Esophagus muscularis mucosa (tissue), 4 donors: Measurements from ENCODE around the gene CHRNG. TPM values are rescaled to one million over a fixed set of nuclear protein-coding genes. Genes with fewer than 3 reads are reported as not detected.

Source experiments
- DNase-seq: peaks from one replicate; pipeline ENCODE4 v3.0.0-alpha.2; 2017; ENCODE audit errors: extremely low spot score
- H3K27ac ChIP-seq, 4 donors: fragments of 200-600 bp; sonication (generic); replicated peaks in 1 of 4; 1 replicate in 3 of 4; 2 replicates in 1 of 4; pipeline ENCODE4 v1.5.1; 2016 to 2019; ENCODE audit warnings: mild to moderate bottlenecking in 1 of 4
- H3K27me3 ChIP-seq, 4 donors: fragments of 200-600 bp; sonication (generic); one replicate each; pipeline versions ENCODE4 v1.5.1 to v1.6.0; 2016 to 2019
- H3K36me3 ChIP-seq, 4 donors: fragments of 200-600 bp; sonication (generic); one replicate each; pipeline ENCODE4 v1.5.1; 2016 to 2019
- H3K4me1 ChIP-seq, 4 donors: fragments of 200-600 bp; sonication (generic); one replicate each; pipeline ENCODE4 v1.5.1; 2016 to 2019
- H3K4me3 ChIP-seq, 4 donors: fragments of 200-600 bp; sonication (generic); 1 replicate in 2 of 4; 2 replicates in 2 of 4; pipeline ENCODE4 v1.5.1; 2016 to 2019; ENCODE audit warnings: mild to moderate bottlenecking in 4 of 4, moderate library complexity in 1 of 4
- H3K9me3 ChIP-seq, 4 donors: fragments of 200-600 bp; sonication (generic); 1 replicate in 3 of 4; 2 replicates in 1 of 4; pipeline ENCODE4 v1.5.1; 2016 to 2019
- EP300 ChIP-seq: sonication (generic); formaldehyde crosslinking; IDR thresholded peaks from one replicate; pipeline ENCODE4 v1.6.1; 2017; ENCODE audit warnings: antibody characterized with exemption
- POLR2A ChIP-seq: fragments of 450-650 bp; IDR thresholded peaks from one replicate; pipeline ENCODE4 v1.6.1; 2017; ENCODE audit warnings: antibody characterized with exemption, moderate library complexity, mild to moderate bottlenecking, low read depth
- POLR2AphosphoS5 ChIP-seq, 2 donors: sonication (generic); formaldehyde crosslinking; IDR thresholded peaks; one replicate each; pipeline ENCODE4 v1.6.1; 2017; ENCODE audit warnings: antibody characterized with exemption in 2 of 2
- WGBS: methylation state at CpG from one replicate; pipeline ENCODE4 v1.1.5; 2018; 5-methylcytosine and 5-hydroxymethylcytosine counted together
- intact Hi-C: fragments of 100-400 bp; cut with DNase I; formaldehyde crosslinking; loops from one replicate; pipeline ENCODE4 v1.15.1; 2023
- total RNA-seq, 4 donors: library from RNA; depleted of rRNA; stranded (reverse); fragments of >200 nt; gene quantifications; one replicate each; pipeline versions ENCODE4 v1.1.0 to v1.2.1, GENCODE V29; 2016
- TF ChIP-seq, protein P1 (sequence below), 3 experiments: fragments of 200-600 bp in 2 of 3; fragments of 450-650 bp in 1 of 3; sonication (generic) in 2 of 3; IDR thresholded peaks; one replicate each; pipeline ENCODE4 v1.5.1; 2017 to 2019; ENCODE audit warnings: antibody characterized with exemption in 3 of 3, mild to moderate bottlenecking in 2 of 3, moderate library complexity in 1 of 3

Gene CHRNG
- total RNA-seq, 4 donors from 2014 or later, result not detected

GRCh38 chr2:232592772-232593395, 53.4 kb downstream of the CHRNG start:
- Histone ChIP-seq H3K4me3 (no peak overlapping the region), H3K9me3 (no peaks in the 10 kb centered on the region), H3K36me3 (no peaks in the 10 kb centered on the region), H3K4me1 (peaks cover 13 to 33% (median 30%) of the 10 kb centered on the region in 4 donors), H3K27me3 (no peaks in the 10 kb centered on the region), H3K27ac (peak overlapping the region; percentile 59 to 64 (median 60))
- 72% methylated on average over 3 of the region's 3 CpGs for WGBS
- TF ChIP-seq POLR2AphosphoS5 (IDR thresholded peaks at IDR 0.05), result peak; percentile 30 to 42
- TF ChIP-seq POLR2A, result no peak
- intact Hi-C loops, result no loop called here
- DNase-seq, result no peak

DNA sequence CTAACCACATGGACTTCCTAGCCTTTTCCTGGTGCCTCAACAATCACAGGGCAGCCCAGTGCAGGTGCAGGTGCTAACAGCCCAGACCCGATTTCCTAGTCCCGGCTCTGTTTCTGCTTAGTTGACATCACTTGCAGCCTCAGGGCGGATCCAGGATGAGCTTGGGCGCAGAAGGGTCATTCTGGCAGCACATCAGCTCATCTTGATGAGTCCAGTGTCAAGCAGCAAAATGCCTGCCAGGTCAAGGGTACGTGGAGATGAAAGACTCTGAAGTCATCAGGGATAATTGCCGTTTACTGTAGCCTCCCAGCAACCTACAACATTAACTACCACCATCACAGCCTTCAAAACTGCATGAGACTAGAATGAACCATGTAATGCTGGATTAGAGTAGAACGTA, 54.5 kb downstream of the CHRNG start:
- TF ChIP-seq POLR2A (no peak), POLR2AphosphoS5 (IDR thresholded peaks at IDR 0.05) (no peak), EP300 (no peak)
- TF ChIP-seq, protein P1, sequence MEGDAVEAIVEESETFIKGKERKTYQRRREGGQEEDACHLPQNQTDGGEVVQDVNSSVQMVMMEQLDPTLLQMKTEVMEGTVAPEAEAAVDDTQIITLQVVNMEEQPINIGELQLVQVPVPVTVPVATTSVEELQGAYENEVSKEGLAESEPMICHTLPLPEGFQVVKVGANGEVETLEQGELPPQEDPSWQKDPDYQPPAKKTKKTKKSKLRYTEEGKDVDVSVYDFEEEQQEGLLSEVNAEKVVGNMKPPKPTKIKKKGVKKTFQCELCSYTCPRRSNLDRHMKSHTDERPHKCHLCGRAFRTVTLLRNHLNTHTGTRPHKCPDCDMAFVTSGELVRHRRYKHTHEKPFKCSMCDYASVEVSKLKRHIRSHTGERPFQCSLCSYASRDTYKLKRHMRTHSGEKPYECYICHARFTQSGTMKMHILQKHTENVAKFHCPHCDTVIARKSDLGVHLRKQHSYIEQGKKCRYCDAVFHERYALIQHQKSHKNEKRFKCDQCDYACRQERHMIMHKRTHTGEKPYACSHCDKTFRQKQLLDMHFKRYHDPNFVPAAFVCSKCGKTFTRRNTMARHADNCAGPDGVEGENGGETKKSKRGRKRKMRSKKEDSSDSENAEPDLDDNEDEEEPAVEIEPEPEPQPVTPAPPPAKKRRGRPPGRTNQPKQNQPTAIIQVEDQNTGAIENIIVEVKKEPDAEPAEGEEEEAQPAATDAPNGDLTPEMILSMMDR (IDR thresholded peaks at IDR 0.05), result no peak
- 82% methylated on average over 6 of the region's 7 CpGs for WGBS
- no peaks in the 10 kb centered on the region for H3K36me3 ChIP-seq
- no peak overlapping the region for H3K27ac ChIP-seq
- H3K4me1 ChIP-seq, result peaks cover 10 to 24% (median 21%) of the 10 kb centered on the region in 4 donors
- no peaks in the 10 kb centered on the region for H3K27me3 ChIP-seq
- intact Hi-C loops, result no loop called here
- no peak overlapping the region for H3K4me3 ChIP-seq
- no peak for DNase-seq
- no peaks in the 10 kb centered on the region for H3K9me3 ChIP-seq

Other genes starting within 250 kb of the CHRNG start
- gene ALPP, start 160.9 kb upstream of the CHRNG start, total RNA-seq, result under 1 TPM in 1 of 4 donors, not detected in 3; 0.06 TPM
- not detected for gene ALPG, start 132.8 kb upstream of the CHRNG start, total RNA-seq
- gene ALPI, start 83.5 kb upstream of the CHRNG start, total RNA-seq, result under 1 TPM in 1 of 4 donors, not detected in 3; 0.17 TPM
- 1 to 10 TPM in 2 of 4 donors, under 1 TPM in 1, not detected in 1; 0.66 to 1.6 (median 1.4) TPM for gene ECEL1, start 51.9 kb upstream of the CHRNG start, total RNA-seq
- not detected for gene PRSS56, start 19.3 kb upstream of the CHRNG start, total RNA-seq
- gene CHRND, start 13.5 kb upstream of the CHRNG start, total RNA-seq, result not detected
- 1 to 10 TPM; 1.2 to 1.7 (median 1.6) TPM for gene TIGD1, start 10.9 kb downstream of the CHRNG start, total RNA-seq
- 10 to 100 TPM; 37.0 to 55.8 (median 44.2) TPM for gene EIF4E2, start 11.0 kb downstream of the CHRNG start, total RNA-seq
- 10 to 100 TPM; 13.3 to 23.7 (median 15.3) TPM for gene EFHD1, start 93.9 kb downstream of the CHRNG start, total RNA-seq
- 10 to 100 TPM; 54.2 to 64.7 (median 59.9) TPM for gene GIGYF2, start 157.6 kb downstream of the CHRNG start, total RNA-seq
- not detected for gene KCNJ13, start 236.9 kb downstream of the CHRNG start, total RNA-seq